ENCODE measurements around the gene AKAP6. TPM values are rescaled to one million over a fixed set of nuclear protein-coding genes. Genes with fewer than 3 reads are reported as not detected.

The AKAP6 gene
- total and polyA plus RNA-seq, 4 donors = 0.42 to 3.2 (median 1.7) TPM

DNA sequence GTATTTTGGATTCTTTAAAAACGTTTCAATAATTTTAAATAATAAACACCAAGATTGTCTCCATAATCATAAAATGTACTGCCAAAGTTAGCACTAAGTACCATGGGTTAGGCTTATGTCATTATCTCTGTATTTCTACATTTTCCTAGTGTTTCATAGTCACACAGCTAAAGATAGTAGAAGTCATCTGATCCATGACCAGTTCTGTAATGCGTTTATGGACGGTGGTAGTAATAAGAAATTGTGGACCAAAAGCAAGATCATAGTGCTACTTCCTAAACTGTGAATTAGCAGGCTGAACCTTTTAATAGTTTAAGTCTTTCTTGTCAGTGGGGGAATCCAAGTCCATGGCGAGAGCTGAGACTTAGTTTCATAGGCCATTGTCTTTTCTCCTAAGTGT, 142.1 kb downstream of the AKAP6 start (continued):
- TF ChIP-seq, protein P1, sequence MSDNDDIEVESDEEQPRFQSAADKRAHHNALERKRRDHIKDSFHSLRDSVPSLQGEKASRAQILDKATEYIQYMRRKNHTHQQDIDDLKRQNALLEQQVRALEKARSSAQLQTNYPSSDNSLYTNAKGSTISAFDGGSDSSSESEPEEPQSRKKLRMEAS (IDR thresholded peaks at IDR 0.05) = no peak
- TF ChIP-seq, protein P2, sequence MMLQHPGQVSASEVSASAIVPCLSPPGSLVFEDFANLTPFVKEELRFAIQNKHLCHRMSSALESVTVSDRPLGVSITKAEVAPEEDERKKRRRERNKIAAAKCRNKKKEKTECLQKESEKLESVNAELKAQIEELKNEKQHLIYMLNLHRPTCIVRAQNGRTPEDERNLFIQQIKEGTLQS (IDR thresholded peaks at IDR 0.05) = no peak
- no peak for TF ChIP-seq RXRA (IDR thresholded peaks at IDR 0.05)
- TF ChIP-seq, protein P3, sequence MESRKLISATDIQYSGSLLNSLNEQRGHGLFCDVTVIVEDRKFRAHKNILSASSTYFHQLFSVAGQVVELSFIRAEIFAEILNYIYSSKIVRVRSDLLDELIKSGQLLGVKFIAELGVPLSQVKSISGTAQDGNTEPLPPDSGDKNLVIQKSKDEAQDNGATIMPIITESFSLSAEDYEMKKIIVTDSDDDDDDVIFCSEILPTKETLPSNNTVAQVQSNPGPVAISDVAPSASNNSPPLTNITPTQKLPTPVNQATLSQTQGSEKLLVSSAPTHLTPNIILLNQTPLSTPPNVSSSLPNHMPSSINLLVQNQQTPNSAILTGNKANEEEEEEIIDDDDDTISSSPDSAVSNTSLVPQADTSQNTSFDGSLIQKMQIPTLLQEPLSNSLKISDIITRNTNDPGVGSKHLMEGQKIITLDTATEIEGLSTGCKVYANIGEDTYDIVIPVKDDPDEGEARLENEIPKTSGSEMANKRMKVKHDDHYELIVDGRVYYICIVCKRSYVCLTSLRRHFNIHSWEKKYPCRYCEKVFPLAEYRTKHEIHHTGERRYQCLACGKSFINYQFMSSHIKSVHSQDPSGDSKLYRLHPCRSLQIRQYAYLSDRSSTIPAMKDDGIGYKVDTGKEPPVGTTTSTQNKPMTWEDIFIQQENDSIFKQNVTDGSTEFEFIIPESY (IDR thresholded peaks at IDR 0.05) = no peak
- TF ChIP-seq NR2F2 (IDR thresholded peaks at IDR 0.05) = no peak
- TF ChIP-seq TAF1 (conservative IDR thresholded peaks at IDR 0.05) = no peak

DNA sequence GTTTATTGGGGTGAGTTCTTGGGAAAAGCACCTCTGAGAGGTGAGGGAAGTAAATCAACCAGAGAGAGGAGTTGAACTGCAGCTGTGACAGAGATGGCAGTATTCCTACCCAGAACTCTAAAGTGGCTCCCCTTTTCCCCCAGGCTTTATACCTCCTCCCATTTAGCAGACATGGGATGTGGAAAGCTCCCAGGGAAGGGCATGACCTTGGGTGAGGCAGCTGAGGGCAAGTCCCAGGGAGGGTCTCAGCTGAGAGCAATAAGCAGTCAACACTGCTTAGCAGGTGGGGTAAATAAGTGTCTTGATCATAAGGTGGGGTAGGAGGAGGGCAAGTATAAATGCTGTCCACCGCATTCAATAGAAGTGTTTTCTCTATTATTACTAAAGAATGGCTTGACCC, 143.0 kb downstream of the AKAP6 start:
- no peaks in the 10 kb centered on the region for H3K9me3 ChIP-seq (ENCODE audit: control insufficient read depth in 4 of 4, low read length in 3 of 4)
- no peak overlapping the region for H3K9ac ChIP-seq (ENCODE audit: low read depth in 1 of 2, low read length in 2 of 2)
- peaks cover 3 to 18% (median 12%) of the 10 kb centered on the region in 4 donors for H3K4me1 ChIP-seq (ENCODE audit: control insufficient read depth in 4 of 4, insufficient read depth in 4 of 4, low read length in 3 of 4)
- TF ChIP-seq HNF4A (conservative IDR thresholded peaks at IDR 0.05) = no peak
- TF ChIP-seq, protein P2 (IDR thresholded peaks at IDR 0.05) = no peak
- TF ChIP-seq JUND (IDR thresholded peaks at IDR 0.05) = no peak
- TF ChIP-seq GABPA (IDR thresholded peaks at IDR 0.05 in 1 of 2, conservative IDR thresholded peaks at IDR 0.05 in 1 of 2) = no peak
- TF ChIP-seq TAF1 (conservative IDR thresholded peaks at IDR 0.05) = no peak
- TF ChIP-seq HNF4G (IDR thresholded peaks at IDR 0.05) = no peak
- no peak for TF ChIP-seq SP1 (IDR thresholded peaks at IDR 0.05)
- TF ChIP-seq, protein P4, sequence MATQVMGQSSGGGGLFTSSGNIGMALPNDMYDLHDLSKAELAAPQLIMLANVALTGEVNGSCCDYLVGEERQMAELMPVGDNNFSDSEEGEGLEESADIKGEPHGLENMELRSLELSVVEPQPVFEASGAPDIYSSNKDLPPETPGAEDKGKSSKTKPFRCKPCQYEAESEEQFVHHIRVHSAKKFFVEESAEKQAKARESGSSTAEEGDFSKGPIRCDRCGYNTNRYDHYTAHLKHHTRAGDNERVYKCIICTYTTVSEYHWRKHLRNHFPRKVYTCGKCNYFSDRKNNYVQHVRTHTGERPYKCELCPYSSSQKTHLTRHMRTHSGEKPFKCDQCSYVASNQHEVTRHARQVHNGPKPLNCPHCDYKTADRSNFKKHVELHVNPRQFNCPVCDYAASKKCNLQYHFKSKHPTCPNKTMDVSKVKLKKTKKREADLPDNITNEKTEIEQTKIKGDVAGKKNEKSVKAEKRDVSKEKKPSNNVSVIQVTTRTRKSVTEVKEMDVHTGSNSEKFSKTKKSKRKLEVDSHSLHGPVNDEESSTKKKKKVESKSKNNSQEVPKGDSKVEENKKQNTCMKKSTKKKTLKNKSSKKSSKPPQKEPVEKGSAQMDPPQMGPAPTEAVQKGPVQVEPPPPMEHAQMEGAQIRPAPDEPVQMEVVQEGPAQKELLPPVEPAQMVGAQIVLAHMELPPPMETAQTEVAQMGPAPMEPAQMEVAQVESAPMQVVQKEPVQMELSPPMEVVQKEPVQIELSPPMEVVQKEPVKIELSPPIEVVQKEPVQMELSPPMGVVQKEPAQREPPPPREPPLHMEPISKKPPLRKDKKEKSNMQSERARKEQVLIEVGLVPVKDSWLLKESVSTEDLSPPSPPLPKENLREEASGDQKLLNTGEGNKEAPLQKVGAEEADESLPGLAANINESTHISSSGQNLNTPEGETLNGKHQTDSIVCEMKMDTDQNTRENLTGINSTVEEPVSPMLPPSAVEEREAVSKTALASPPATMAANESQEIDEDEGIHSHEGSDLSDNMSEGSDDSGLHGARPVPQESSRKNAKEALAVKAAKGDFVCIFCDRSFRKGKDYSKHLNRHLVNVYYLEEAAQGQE (IDR thresholded peaks at IDR 0.05) = no peak
- no peak for TF ChIP-seq NR2F2 (IDR thresholded peaks at IDR 0.05)
- TF ChIP-seq, protein P3 (IDR thresholded peaks at IDR 0.05) = no peak
- TF ChIP-seq, protein P5, sequence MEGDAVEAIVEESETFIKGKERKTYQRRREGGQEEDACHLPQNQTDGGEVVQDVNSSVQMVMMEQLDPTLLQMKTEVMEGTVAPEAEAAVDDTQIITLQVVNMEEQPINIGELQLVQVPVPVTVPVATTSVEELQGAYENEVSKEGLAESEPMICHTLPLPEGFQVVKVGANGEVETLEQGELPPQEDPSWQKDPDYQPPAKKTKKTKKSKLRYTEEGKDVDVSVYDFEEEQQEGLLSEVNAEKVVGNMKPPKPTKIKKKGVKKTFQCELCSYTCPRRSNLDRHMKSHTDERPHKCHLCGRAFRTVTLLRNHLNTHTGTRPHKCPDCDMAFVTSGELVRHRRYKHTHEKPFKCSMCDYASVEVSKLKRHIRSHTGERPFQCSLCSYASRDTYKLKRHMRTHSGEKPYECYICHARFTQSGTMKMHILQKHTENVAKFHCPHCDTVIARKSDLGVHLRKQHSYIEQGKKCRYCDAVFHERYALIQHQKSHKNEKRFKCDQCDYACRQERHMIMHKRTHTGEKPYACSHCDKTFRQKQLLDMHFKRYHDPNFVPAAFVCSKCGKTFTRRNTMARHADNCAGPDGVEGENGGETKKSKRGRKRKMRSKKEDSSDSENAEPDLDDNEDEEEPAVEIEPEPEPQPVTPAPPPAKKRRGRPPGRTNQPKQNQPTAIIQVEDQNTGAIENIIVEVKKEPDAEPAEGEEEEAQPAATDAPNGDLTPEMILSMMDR (IDR thresholded peaks at IDR 0.05; ENCODE audit: low read depth, low read length, missing input control) = no peak
- TF ChIP-seq, protein P1 (IDR thresholded peaks at IDR 0.05) = no peak
- TF ChIP-seq RXRA (IDR thresholded peaks at IDR 0.05) = no peak
- no peak for TF ChIP-seq YY1 (IDR thresholded peaks at IDR 0.05)
- no peaks in the 10 kb centered on the region for H3K36me3 ChIP-seq (ENCODE audit: control insufficient read depth in 4 of 4, insufficient read depth in 3 of 4, low read depth in 1 of 4, low read length in 3 of 4)
- DNase-seq (ENCODE audit: low spot score) = no peak
- 96% methylated on average over 1 of the region's 1 CpG for WGBS
- no peak overlapping the region for H3K27ac ChIP-seq (ENCODE audit: low read depth in 1 of 2, low read length in 2 of 2)
- H3K27me3 ChIP-seq (ENCODE audit: control insufficient read depth in 4 of 4, insufficient read depth in 4 of 4, low read length in 3 of 4) = no peaks in the 10 kb centered on the region
- H3K4me3 ChIP-seq (ENCODE audit: low read depth in 1 of 3, low read length in 3 of 3) = no peak overlapping the region
